NCI-H82 treated with DMSO at 0.1 percent for 48 hours (cell line): Measurements from ENCODE around the gene LAMTOR4.
"Not testable (repeated sequence)": the region's sequence is repeated elsewhere in the genome, so short reads cannot be mapped to it uniquely, and the experiment has no call there.

Experiments used
- DNase-seq: peaks from one replicate; lab custom pipeline; 2025; ENCODE audit not compliant: unreplicated experiment; lab: John Stamatoyannopoulos, UW

Gene LAMTOR4

DNA sequence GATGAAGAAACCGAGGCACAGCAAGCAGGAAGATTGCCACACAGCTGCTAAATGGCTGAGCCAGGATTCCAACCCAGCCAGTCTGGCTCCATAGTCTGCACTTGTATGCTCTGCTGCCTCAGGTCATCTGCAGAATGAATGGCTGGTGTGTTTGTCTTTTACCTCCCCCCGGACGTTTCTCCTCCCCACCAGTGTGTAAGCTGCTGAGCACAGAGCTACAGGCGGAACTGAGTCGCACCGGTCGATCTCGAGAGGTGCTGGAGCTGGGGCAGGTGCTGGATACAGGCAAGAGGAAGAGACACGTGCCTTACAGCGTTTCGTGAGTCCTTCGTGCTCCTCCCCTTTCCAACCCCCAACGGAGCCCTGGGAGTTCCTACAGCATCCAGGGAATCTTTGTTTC is 26.7 kb upstream of the LAMTOR4 start:
- no peak for DNase-seq

DNA sequence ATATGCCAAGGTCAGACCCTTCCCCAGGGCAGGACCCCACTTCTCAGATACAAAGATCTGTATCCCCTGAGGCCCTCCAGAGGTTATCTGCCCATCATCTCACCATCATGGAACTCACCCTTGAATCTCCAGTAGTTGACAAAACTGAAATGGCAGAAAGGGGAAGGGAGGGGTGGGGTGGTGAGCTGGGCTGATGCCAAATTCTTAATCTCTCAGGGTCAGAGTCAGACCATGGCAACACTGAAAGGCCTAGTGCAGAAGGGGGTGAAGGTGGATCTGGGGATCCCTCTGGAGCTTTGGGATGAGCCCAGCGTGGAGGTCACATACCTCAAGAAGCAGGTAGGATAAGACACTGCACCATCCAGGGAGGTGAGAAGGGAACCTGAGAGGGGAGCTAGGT is 26.1 kb upstream of the LAMTOR4 start:
- no peak for DNase-seq

DNA sequence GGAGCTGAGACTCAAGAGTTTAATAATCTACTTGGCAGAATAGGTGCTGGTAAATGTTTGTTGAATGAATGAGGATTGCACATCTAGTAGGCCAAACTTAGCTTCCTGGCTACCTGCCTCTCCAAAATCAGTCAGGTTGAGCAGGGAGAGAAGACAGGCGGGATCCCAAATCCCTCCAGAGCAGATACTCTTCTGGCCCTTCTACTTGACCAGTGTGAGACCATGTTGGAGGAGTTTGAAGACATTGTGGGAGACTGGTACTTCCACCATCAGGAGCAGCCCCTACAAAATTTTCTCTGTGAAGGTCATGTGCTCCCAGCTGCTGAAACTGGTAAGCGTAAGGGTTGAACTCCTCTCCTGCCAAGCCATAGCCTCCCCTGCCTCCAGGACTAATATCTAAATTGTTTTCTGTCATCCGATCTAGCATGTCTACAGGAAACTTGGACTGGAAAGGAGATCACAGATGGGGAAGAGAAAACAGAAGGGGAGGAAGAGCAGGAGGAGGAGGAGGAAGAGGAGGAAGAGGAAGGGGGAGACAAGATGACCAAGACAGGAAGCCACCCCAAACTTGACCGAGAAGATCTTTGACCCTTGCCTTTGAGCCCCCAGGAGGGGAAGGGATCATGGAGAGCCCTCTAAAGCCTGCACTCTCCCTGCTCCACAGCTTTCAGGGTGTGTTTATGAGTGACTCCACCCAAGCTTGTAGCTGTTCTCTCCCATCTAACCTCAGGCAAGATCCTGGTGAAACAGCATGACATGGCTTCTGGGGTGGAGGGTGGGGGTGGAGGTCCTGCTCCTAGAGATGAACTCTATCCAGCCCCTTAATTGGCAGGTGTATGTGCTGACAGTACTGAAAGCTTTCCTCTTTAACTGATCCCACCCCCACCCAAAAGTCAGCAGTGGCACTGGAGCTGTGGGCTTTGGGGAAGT is 24.2 kb upstream of the LAMTOR4 start:
- no peak for DNase-seq

DNA sequence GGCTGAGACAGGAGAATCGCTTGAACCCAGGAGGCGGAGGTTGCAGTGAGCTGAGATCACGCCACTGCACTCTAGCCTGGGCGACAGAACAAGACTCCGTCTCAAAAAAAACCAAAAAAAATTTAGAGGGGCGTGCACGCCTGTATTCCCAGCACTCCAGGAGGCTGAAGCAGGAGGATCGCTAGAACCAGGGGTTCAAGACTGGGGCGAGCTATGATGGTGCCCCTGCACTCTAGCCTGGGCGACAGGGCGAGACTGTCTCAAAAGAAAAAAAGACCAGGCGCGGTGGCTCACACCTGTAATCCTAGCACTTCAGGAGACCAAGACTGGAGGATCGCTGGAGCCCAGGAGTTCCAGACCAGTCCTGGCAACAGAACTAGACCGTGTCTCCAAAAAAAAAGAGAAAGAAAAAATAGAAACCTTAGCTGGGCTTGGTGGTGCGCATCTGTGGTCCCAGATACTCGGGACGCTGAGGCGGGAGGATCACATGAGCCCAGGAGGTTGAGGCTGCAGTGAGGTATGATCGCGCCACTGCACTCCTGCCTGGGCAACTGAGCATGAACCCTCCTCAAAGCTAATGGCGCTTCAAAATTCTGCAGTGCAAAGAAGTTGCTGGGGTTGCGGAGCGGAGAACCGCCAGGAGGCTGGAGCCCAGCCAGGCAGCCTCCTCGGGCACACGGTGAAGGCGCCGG is 22.3 kb upstream of the LAMTOR4 start:
- no peak for DNase-seq

DNA sequence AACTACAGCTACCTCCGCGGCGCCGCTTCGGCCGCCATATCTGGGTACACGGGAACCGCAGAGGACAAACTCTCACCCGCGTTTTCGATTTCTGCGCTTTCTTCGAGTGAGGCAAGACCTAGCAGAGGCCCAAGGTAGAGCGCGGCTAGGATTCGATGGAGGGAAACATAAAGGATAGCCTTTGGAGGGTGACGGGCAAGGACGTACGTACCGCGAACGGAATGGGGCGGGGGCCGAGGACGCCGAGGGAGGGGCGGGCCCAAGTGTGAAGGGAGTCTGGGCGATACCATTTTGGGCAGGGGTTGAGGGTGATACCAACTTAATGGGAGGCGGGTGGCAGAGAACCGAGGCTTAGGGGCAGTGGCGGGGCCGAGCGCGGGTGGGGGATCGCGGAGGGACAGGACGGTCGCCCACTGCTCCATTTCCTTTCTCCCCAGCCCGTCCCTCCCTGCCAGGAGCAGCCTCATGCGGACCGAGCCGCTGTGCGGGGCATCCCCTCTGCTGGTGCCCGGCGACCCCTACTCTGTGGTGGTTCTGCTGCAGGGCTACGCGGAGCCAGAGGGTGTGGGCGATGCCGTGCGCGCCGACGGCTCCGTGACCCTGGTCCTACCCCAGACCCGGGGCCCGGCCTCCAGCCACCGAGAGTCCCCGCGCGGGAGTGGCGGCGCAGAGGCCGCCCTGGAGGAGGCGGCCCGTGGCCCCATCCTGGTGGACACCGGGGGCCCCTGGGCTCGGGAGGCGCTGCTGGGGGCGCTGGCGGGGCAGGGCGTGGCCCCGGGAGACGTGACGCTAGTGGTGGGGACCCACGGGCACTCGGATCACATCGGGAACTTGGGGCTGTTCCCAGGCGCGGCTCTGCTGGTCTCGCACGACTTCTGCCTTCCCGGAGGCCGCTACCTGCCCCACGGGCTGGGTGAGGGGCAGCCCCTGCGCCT is 21.5 kb upstream of the LAMTOR4 start, which contains the start of gene MBLAC1:
Gene MBLAC1, plus strand, starts transcription at position 37 of the 935 bp plus-strand sequence. Its CDS starts 429 bp downstream, at position 466.
- DNase-seq = peak; percentile 65

DNA sequence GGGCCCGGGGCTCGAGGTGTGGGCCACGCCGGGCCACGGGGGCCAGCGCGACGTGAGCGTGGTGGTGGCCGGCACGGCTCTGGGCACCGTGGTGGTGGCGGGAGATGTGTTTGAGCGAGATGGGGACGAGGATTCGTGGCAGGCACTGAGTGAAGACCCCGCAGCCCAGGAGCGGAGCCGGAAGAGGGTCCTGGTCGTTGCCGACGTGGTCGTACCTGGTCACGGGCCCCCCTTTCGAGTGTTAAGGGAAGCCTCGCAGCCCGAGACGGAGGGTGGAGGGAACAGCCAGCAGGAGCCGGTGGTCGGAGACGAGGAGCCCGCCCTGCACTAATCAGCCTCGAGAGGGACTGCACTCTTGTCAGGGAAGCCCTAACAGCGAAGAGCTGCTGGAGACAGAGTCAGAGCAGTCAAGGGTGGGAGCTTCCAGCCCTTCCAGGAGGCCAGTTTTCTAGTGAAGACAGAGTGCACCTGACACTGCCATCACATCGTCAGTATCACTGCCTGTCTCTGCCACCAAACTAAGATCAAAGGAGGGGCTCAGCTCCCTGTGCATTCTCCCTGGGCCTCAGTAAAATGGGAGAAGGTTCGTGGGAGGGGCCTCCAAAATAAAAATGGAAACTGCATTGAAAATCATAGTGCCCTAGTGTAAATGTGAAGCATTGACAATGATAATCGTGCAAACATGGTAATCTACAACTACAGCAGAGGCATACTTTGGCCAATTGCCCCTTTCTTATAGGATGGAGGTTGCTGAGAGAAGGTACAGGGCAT is 20.7 kb upstream of the LAMTOR4 start:
- no peak for DNase-seq

DNA sequence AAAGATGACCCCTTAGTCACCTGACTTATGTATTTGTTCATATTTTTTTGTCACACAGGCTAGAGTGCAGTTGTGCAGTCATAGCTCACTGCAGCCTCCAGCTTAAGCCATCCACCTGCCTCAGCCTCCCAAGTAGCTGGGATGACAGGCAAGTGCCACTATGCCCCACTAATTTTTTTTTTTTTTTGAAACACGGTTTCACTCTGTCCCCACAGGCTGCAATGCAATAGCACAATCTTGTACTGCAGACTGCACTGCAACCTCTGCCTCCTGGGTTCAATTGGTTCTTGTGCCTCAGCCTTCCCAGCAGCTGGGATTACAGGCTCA is 20.1 kb upstream of the LAMTOR4 start:
- DNase-seq = no peak

DNA sequence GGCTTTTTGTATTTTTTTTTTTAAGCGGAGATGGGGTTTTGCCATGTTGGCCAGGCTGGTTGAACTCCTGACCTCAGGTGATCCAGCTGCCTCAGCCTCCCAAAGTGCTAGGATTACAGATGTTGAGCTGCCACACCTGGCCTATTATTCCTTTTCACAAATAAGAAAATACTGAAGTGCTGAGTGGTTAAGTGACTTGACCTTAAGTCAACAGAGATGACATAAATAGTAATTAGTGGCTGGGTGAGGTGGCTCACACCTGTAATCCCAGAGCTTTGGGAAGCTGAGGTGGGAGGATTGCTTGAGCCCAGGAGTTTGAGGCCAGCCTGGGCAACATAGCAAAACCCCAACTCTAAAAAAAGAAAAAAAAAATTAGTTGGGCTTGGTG is 18.5 kb upstream of the LAMTOR4 start:
- not testable (repeated sequence) for DNase-seq

DNA sequence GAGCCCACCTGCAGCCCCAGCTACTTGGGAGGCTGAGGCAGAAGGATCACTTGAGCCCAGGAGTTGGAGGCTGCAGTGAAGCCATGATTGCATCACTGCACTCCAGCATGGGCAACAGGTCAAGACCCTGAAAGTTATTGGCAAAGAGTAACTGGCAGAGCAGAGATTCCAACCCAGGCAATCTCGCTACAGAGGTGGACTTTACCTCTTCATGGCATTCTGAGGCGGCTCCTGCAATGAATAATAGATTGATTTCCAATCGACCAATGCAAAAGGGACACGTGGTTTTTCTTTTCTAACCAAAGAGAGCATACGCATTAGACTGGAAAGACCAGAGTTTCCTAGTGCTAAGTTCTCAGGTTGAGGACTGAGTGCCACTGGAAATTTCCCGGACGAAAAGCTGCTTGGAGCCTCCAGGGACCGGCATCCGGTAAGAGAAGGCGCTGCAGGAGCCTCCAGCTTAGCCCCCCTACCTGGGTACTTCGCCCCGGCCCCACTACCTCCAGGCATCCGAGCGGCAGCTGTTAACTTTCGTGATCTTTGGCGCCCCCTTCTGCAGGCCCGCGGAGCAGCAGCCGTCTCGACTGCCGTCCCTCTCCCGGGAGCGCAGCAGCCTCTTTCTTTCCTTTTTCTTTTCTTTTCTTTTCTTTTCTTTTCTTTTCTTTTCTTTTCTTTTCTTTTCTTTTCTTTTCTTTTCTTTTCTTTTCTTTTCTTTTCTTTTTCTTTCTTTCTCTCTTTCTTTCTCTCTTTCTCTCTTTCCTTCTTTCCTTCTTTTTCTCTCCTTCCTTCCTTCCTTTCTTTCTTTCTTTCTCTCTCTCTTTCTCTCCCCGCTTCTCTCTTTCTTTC is 17.9 kb upstream of the LAMTOR4 start:
- peak; percentile 37 for DNase-seq

DNA sequence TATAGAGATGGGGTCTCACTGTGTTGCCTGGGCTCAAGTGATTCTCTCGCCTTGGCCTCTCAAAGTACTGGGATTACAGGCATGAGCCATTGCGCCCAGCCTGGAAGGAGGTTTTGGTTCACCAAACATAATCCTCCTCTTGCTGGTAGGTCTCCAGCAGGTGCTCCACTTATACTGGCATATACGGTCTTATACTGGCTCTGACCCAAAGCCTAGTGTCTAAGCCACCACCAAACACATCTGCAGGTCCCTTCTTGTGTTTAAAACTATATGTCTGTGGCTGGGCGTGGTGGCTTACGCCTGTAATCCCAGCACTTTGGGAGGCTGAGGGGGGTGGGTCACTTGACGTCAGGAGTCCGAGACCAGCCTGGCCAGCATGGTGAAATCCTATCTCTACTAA is 16.6 kb upstream of the LAMTOR4 start:
- peak; percentile 12 for DNase-seq

DNA sequence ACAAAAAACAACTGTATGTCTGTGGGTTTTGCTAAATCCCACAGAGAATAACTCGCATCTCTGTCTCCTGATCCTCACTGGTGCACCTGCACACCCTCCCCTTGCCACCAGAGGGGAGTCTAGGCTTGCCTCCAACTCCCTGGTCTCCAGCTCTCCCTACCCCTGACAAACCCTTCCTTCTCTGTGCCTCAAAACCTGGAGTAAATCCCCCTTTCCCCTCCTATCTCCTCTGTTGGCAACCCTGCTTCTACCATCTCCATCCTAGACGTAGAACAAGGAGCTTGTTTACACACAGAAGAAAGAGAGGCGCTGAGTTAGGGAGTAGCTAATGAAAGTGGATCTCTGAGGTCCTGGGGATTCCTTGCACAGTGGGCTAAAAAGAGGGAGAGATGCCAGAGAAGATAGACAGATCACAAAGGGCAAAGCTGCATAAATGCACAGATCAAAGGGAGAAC is 16.0 kb upstream of the LAMTOR4 start:
- peak; percentile 39 for DNase-seq

DNA sequence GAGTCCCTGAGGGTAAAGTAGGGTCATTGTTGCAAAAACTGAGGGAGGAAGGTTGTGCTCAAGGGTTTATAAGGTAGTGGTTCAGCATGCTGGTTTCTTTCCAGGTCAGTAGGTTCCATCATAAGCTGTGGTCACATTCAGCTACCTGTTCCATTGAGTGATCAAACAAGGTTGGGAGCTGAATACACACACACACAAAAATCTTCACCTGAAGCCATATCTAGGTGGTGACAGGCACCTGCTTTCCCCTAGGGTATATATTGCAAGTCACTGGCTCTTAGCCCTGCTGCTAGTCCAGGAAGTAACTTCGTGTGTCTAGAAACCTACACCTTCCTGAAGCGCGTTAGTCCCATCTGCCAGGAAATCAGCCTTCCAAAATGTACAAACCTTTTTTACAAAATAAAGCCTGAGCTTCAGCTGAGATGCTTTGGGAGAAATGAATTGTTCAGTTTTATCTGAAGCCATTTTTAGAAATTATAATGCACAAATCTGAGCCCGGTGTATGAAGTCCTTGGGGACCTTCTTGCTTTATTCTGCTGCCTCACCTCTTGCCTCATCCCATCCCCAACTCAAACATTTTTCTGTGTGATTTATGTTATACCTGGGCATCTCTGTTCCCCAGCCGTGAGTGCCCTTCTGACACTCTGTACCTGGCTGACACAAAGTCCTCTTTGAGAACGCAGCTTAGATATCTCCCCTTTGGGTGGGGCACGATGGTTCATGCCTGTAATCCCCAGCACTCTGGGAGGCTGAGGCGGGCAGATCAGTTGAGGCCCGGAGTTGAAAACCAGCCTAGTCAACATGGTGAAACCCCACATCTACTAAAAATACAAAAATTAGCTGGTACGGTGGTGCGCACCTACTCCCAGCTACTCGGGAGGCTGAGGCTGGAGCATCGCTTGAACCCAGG is 10.6 kb upstream of the LAMTOR4 start:
- no peak for DNase-seq

DNA sequence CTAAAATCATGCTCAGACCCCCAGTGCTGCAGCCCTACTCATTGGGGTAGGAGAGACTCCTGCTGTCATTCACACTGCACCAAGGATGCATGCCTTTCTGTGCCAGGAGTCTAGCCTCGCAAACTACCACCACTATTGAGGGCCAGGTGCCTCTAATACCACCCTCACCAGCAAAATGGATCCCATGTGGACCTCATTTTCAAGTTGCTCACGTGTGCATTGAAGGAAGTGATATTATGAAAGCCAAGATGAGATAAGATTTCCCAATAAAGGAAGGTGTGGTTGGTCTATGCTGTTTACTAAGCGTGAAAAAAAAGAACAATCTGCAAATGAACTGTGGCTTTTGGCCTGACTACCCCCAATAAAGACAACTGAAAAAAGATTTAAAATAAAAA is 7.2 kb upstream of the LAMTOR4 start:
- no peak for DNase-seq

DNA sequence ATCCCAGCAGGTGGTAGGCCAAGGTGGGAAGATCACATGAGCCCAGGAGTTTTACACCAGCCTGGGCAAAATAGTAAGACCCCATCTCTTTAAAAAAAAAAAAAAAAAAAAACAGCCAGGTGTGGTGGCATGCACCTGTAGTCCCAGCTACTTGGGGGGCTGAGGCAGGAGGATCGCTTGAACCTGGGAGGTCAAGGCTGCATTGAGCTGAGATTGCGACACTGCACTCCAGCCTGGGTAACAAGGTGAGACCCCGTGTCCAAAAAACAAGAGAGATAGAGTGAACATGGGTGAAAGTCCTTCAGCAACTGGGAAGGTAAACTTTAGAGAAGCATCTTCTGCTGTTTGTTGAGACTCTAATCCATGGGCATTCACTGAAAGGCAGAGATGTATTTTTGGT is 6.3 kb upstream of the LAMTOR4 start:
- no peak for DNase-seq

DNA sequence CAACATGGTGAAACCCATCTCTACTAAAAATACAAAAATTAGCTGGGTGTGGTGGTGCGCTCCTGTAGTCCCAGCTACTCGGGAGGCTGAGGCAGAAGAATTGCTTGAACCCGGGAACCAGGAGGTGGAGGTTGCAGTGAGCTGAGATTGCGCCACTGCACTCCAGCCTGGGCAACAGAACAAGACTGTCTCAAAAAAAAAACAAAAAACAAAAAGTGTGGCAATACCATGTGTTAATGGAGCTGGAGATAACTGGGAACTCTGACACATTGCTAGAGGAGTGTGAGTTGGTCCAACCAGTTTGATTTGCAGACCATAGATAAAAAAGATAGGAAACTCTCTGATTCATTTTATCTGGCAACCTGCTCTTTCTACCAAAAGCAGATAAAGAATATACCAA is 2.4 kb upstream of the LAMTOR4 start:
- DNase-seq = not testable (repeated sequence)

DNA sequence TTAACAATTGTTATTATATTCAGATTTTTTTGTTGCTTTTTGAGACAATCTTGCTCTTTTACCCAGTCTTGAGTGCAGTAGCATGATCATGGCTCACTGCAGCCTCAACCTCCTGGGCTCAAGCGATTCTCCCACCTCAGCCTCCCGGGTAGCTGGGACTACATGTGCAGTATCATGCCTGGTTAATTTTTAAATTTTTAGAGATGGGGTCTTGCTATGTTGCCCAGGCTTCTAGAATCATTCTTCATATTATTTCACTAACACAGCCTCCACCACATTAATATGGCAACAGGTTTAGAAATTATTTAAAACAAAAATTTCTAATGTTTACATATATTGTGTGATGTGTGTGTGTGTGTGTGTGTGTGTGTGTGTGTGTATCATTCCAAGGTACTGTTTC is 1.4 kb upstream of the LAMTOR4 start:
- DNase-seq = no peak

DNA sequence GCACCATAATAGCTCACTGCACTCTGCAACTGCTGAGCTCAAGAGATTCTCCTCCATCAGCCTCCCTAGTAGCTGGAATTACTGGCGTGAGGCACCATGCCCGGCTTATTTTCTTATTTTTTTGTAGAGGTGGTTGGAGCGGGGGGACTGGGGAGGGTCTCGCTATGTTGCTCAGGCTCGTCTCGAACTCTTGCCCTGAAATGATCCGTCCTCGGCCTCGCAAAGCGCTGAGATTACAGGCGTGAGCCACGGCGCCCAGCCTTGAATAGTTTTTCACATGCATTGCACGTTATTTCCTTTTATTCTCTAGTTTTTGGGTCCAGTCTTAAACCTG is 526 bp upstream of the LAMTOR4 start:
- DNase-seq = no peak

DNA sequence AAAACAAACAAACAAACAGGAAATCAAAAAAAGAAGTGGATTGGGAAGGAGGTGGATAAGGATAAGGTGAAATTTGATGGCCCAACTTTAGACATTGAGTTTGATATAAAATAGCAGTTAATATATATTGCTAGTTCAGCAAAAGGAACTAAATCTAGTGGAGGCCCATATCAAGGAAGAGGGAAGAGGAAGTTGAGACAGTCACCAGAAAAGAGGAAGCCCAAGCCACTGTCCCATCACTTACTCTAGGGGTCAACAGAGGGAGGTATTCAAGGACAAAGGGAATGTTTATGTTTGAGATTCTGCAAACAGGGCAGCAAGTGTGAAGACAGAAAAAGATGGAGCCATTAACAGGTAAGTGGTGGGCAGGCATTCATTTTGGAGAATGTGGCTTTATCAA is 3.7 kb downstream of the LAMTOR4 start:
- DNase-seq = no peak
